SK-N-SH (cell line): Measurements from ENCODE around the gene POP4.

ENCODE experiments used
- GABPA ChIP-seq: IDR thresholded peaks from 2 replicates; pipeline ENCODE4 v1.4.0; 2012; ENCODE audit warnings: low read depth, mild to moderate bottlenecking
- MXI1 ChIP-seq: IDR thresholded peaks from 2 replicates; pipeline ENCODE4 v1.6.1; 2012; ENCODE audit warnings: mild to moderate bottlenecking, low read depth, low read length, improper control_type of control experiment
- POLR2AphosphoS5 ChIP-seq: IDR thresholded peaks from 2 replicates; pipeline ENCODE4 v1.6.1; 2012; ENCODE audit warnings: low read depth, low read length
- RXRA ChIP-seq: IDR thresholded peaks from 2 replicates; pipeline ENCODE4 v1.4.0; 2012; ENCODE audit warnings: low read depth, mild to moderate bottlenecking, borderline replicate concordance
- TCF12 ChIP-seq: IDR thresholded peaks from 2 replicates; pipeline ENCODE4 v1.4.0; 2012
- TF ChIP-seq, protein P1 (sequence below): fragments of 200-600 bp; sonication (generic); IDR thresholded peaks from 2 replicates; pipeline ENCODE4 v1.6.1; 2017; ENCODE audit warnings: antibody characterized with exemption, mild to moderate bottlenecking, moderate library complexity
- TF ChIP-seq, protein P2 (sequence below): IDR thresholded peaks from 2 replicates; pipeline ENCODE4 v1.4.0; 2012; ENCODE audit warnings: low read depth
- TF ChIP-seq, protein P3 (sequence below): fragments of 150-350 bp; IDR thresholded peaks from 2 replicates; pipeline ENCODE4 v1.6.1; 2016; ENCODE audit warnings: mild to moderate bottlenecking, low read depth, low read length

DNA sequence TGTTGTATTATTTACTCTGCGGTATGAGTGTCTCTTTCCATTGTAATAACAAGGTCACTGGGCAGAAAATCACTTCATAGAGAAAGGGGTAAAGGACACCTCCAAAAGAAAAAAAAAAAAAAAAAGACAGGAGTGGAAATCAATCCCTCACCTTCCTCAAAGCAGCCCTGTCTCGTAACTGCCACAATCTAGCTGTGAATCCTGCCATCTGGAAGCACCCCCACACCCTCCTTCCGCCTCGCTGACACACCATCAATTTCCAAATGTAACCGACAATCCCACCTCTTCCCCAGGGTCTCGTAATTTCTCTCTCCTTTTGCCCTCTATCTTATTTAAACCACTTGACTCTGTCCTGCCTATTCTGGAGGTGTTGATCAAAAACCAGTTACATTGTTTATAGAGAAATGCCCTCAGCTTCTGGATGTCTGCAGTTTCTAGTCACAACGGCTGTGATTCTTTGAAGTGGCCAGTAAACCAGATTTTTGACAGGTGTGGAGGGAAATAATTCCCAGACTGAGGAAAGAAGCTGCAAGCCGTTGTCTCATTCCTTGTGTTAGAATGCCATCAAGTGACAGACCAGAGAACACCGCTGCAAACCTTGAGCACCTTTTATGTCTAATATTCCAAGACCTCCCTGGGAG is 9.1 kb upstream of the POP4 start:
- TF ChIP-seq, protein P1, sequence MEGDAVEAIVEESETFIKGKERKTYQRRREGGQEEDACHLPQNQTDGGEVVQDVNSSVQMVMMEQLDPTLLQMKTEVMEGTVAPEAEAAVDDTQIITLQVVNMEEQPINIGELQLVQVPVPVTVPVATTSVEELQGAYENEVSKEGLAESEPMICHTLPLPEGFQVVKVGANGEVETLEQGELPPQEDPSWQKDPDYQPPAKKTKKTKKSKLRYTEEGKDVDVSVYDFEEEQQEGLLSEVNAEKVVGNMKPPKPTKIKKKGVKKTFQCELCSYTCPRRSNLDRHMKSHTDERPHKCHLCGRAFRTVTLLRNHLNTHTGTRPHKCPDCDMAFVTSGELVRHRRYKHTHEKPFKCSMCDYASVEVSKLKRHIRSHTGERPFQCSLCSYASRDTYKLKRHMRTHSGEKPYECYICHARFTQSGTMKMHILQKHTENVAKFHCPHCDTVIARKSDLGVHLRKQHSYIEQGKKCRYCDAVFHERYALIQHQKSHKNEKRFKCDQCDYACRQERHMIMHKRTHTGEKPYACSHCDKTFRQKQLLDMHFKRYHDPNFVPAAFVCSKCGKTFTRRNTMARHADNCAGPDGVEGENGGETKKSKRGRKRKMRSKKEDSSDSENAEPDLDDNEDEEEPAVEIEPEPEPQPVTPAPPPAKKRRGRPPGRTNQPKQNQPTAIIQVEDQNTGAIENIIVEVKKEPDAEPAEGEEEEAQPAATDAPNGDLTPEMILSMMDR = peak; percentile 57
- TF ChIP-seq POLR2AphosphoS5 (no peak), RXRA (no peak), GABPA (no peak), MXI1 (no peak), TCF12 (no peak)
- TF ChIP-seq, protein P2, sequence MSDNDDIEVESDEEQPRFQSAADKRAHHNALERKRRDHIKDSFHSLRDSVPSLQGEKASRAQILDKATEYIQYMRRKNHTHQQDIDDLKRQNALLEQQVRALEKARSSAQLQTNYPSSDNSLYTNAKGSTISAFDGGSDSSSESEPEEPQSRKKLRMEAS = no peak
- TF ChIP-seq, protein P3, sequence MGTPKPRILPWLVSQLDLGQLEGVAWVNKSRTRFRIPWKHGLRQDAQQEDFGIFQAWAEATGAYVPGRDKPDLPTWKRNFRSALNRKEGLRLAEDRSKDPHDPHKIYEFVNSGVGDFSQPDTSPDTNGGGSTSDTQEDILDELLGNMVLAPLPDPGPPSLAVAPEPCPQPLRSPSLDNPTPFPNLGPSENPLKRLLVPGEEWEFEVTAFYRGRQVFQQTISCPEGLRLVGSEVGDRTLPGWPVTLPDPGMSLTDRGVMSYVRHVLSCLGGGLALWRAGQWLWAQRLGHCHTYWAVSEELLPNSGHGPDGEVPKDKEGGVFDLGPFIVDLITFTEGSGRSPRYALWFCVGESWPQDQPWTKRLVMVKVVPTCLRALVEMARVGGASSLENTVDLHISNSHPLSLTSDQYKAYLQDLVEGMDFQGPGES = no peak
